HepG2 (cell line): ENCODE measurements around the gene ETS2. TPM values are rescaled to one million over a fixed set of nuclear protein-coding genes. Genes with fewer than 3 reads are reported as not detected.

Experiments used
- ATRX ChIP-seq: sonication (generic); formaldehyde crosslinking; IDR thresholded peaks from 2 replicates; pipeline ENCODE4 v1.4.0; 2020; ENCODE audit warnings: missing genetic modification reagents, borderline replicate concordance
- MXI1 ChIP-seq: IDR thresholded peaks from 3 replicates; pipeline ENCODE4 v1.6.1; 2012; ENCODE audit warnings: low read depth, low read length, inconsistent platforms, borderline replicate concordance
- XRCC5 ChIP-seq: fragments of 200-400 bp; formaldehyde crosslinking; optimal IDR thresholded peaks from 2 replicates; pipeline ENCODE3; 2017; ENCODE audit warnings: mild to moderate bottlenecking, low read length
- ZBTB7B ChIP-seq: sonication (generic); formaldehyde crosslinking; IDR thresholded peaks from 2 replicates; pipeline ENCODE4 v1.4.0; 2020; ENCODE audit warnings: missing genetic modification reagents
- ZNF496 ChIP-seq: sonication (generic); formaldehyde crosslinking; IDR thresholded peaks from 2 replicates; pipeline ENCODE4 v1.8.1; 2023; ENCODE audit warnings: mild to moderate bottlenecking, moderate library complexity, missing genetic modification reagents; ENCODE audit not compliant: insufficient replicate concordance
- ZNF549 ChIP-seq: sonication (generic); formaldehyde crosslinking; IDR thresholded peaks from 2 replicates; pipeline ENCODE4 v1.5.0; 2020; ENCODE audit warnings: missing genetic modification reagents
- ZNF747 ChIP-seq: sonication (generic); formaldehyde crosslinking; IDR thresholded peaks from 2 replicates; pipeline ENCODE4 v1.8.1; 2023; ENCODE audit warnings: missing genetic modification reagents, mild to moderate bottlenecking, borderline replicate concordance
- polyA plus RNA-seq, 8 experiments: library from polyadenylated mRNA; depleted of rRNA in 3 of 8; stranded (reverse) in 7 of 8; unstranded in 1 of 8; fragments of >200 nt; fragmentation: Illumina TruSeq in 4 of 8; extraction: Trizol in 4 of 8; gene quantifications; 2 replicates each; pipeline versions ENCODE4 v1.2.1 to v1.2.3, GENCODE V29; 2011 to 2016; ENCODE audit warnings: low read depth in 4 of 8, missing spikeins in 1 of 8, mixed read lengths in 1 of 8; ENCODE audit not compliant: insufficient read depth in 1 of 8
- total RNA-seq, 5 experiments: library from RNA; depleted of rRNA; stranded (reverse); fragments of >200 nt; fragmentation: Illumina TruSeq; extraction: Trizol; gene quantifications; 2 replicates each; pipeline ENCODE4 v1.2.3, GENCODE V29; 2016; ENCODE audit warnings: low read depth in 1 of 5
- TF ChIP-seq, protein P1 (sequence below): IDR thresholded peaks from 2 replicates; pipeline ENCODE4 v1.6.1; 2016; ENCODE audit warnings: low read depth, missing genetic modification reagents, missing compliant biosample characterization
- TF ChIP-seq, protein P2 (sequence below): sonication (generic); formaldehyde crosslinking; IDR thresholded peaks from 2 replicates; pipeline ENCODE4 v1.4.0; 2020; ENCODE audit warnings: mild to moderate bottlenecking, missing genetic modification reagents, borderline replicate concordance
- TF ChIP-seq, protein P3 (sequence below): sonication (generic); formaldehyde crosslinking; IDR thresholded peaks from 2 replicates; pipeline ENCODE4 v1.4.0; 2020; ENCODE audit warnings: missing genetic modification reagents, borderline replicate concordance
- TF ChIP-seq, protein P4 (sequence below): sonication (generic); formaldehyde crosslinking; IDR thresholded peaks from 2 replicates; pipeline ENCODE4 v1.4.0; 2020; ENCODE audit warnings: missing genetic modification reagents

The ETS2 gene
- total and polyA plus RNA-seq, 2 of the 13 experiments (the other 11 are each of a cell fraction or from before 2014, with no cell fraction given), result 24.6 to 64.4 TPM

DNA sequence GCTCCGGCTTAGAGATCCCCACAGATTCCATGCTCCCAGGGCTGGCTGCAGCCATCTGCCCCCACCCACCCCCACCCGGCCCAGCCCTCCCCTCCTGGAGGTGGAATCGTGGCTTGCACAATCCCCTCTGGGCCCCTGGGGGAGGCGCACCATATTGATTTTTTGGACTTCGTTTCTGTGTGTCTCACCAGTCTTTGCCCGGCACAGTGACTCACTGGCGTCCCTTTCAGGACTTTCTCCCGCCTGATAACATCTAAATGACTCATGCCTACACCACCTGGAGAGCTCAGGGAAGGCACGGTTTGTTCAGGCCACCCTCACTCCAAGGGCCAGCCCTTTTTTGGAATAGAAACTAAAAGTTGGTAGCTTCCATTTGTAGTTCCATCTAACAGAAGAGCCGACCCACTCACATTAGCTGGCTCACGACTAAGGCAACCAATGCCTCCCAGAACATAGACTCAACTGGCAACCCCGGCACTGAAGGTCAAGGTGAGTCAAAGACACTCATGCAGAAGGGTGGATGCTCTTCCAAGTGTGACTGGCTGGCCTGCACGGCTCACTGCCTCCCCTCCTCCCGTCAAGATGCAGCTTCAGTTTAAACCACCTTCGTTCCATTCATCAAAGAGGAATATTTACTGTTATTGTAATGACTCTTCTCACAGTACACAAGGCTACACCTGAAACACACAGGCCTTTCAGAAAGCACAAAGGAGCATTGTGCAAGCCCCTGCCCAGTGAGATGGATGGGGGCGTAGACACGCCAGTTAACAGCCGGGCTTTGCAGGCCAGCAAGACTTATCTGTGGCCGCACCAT is 18.1 kb upstream of the ETS2 start (continued):
- TF ChIP-seq, protein P1, sequence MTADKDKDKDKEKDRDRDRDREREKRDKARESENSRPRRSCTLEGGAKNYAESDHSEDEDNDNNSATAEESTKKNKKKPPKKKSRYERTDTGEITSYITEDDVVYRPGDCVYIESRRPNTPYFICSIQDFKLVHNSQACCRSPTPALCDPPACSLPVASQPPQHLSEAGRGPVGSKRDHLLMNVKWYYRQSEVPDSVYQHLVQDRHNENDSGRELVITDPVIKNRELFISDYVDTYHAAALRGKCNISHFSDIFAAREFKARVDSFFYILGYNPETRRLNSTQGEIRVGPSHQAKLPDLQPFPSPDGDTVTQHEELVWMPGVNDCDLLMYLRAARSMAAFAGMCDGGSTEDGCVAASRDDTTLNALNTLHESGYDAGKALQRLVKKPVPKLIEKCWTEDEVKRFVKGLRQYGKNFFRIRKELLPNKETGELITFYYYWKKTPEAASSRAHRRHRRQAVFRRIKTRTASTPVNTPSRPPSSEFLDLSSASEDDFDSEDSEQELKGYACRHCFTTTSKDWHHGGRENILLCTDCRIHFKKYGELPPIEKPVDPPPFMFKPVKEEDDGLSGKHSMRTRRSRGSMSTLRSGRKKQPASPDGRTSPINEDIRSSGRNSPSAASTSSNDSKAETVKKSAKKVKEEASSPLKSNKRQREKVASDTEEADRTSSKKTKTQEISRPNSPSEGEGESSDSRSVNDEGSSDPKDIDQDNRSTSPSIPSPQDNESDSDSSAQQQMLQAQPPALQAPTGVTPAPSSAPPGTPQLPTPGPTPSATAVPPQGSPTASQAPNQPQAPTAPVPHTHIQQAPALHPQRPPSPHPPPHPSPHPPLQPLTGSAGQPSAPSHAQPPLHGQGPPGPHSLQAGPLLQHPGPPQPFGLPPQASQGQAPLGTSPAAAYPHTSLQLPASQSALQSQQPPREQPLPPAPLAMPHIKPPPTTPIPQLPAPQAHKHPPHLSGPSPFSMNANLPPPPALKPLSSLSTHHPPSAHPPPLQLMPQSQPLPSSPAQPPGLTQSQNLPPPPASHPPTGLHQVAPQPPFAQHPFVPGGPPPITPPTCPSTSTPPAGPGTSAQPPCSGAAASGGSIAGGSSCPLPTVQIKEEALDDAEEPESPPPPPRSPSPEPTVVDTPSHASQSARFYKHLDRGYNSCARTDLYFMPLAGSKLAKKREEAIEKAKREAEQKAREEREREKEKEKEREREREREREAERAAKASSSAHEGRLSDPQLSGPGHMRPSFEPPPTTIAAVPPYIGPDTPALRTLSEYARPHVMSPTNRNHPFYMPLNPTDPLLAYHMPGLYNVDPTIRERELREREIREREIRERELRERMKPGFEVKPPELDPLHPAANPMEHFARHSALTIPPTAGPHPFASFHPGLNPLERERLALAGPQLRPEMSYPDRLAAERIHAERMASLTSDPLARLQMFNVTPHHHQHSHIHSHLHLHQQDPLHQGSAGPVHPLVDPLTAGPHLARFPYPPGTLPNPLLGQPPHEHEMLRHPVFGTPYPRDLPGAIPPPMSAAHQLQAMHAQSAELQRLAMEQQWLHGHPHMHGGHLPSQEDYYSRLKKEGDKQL (CRISPR knock-in tag), result peak; percentile 40; the same call in 1 of the 2 replicates
- peak; percentile 76; the same call in 1 of the 2 replicates for TF ChIP-seq ZNF747
- TF ChIP-seq ATRX (CRISPR knock-in tag), result no peak
- no peak for TF ChIP-seq ZNF549
- peak; percentile 21 for TF ChIP-seq XRCC5
- TF ChIP-seq ZNF496 (CRISPR knock-in tag), result no peak
- TF ChIP-seq, protein P2, sequence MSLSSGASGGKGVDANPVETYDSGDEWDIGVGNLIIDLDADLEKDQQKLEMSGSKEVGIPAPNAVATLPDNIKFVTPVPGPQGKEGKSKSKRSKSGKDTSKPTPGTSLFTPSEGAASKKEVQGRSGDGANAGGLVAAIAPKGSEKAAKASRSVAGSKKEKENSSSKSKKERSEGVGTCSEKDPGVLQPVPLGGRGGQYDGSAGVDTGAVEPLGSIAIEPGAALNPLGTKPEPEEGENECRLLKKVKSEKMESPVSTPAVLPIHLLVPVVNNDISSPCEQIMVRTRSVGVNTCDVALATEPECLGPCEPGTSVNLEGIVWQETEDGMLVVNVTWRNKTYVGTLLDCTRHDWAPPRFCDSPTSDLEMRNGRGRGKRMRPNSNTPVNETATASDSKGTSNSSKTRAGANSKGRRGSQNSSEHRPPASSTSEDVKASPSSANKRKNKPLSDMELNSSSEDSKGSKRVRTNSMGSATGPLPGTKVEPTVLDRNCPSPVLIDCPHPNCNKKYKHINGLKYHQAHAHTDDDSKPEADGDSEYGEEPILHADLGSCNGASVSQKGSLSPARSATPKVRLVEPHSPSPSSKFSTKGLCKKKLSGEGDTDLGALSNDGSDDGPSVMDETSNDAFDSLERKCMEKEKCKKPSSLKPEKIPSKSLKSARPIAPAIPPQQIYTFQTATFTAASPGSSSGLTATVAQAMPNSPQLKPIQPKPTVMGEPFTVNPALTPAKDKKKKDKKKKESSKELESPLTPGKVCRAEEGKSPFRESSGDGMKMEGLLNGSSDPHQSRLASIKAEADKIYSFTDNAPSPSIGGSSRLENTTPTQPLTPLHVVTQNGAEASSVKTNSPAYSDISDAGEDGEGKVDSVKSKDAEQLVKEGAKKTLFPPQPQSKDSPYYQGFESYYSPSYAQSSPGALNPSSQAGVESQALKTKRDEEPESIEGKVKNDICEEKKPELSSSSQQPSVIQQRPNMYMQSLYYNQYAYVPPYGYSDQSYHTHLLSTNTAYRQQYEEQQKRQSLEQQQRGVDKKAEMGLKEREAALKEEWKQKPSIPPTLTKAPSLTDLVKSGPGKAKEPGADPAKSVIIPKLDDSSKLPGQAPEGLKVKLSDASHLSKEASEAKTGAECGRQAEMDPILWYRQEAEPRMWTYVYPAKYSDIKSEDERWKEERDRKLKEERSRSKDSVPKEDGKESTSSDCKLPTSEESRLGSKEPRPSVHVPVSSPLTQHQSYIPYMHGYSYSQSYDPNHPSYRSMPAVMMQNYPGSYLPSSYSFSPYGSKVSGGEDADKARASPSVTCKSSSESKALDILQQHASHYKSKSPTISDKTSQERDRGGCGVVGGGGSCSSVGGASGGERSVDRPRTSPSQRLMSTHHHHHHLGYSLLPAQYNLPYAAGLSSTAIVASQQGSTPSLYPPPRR (CRISPR knock-in tag), result peak; percentile 75; the same call in 1 of the 2 replicates
- TF ChIP-seq, protein P3, sequence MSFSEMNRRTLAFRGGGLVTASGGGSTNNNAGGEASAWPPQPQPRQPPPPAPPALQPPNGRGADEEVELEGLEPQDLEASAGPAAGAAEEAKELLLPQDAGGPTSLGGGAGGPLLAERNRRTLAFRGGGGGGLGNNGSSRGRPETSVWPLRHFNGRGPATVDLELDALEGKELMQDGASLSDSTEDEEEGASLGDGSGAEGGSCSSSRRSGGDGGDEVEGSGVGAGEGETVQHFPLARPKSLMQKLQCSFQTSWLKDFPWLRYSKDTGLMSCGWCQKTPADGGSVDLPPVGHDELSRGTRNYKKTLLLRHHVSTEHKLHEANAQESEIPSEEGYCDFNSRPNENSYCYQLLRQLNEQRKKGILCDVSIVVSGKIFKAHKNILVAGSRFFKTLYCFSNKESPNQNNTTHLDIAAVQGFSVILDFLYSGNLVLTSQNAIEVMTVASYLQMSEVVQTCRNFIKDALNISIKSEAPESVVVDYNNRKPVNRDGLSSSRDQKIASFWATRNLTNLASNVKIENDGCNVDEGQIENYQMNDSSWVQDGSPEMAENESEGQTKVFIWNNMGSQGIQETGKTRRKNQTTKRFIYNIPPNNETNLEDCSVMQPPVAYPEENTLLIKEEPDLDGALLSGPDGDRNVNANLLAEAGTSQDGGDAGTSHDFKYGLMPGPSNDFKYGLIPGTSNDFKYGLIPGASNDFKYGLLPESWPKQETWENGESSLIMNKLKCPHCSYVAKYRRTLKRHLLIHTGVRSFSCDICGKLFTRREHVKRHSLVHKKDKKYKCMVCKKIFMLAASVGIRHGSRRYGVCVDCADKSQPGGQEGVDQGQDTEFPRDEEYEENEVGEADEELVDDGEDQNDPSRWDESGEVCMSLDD (CRISPR knock-in tag), result peak; percentile 51; the same call in 1 of the 2 replicates
- 0 out of 3 replicates have a peak, but pooled peaks have one; percentile 46 for TF ChIP-seq MXI1
- TF ChIP-seq, protein P4, sequence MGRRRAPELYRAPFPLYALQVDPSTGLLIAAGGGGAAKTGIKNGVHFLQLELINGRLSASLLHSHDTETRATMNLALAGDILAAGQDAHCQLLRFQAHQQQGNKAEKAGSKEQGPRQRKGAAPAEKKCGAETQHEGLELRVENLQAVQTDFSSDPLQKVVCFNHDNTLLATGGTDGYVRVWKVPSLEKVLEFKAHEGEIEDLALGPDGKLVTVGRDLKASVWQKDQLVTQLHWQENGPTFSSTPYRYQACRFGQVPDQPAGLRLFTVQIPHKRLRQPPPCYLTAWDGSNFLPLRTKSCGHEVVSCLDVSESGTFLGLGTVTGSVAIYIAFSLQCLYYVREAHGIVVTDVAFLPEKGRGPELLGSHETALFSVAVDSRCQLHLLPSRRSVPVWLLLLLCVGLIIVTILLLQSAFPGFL (CRISPR knock-in tag), result no peak
- peak; percentile 91 for TF ChIP-seq ZBTB7B (CRISPR knock-in tag)
